HL-60 (cell line): ENCODE results near the gene PLD5.
"Not testable (repeated sequence)": the region's sequence is repeated elsewhere in the genome, so short reads cannot be mapped to it uniquely, and the experiment has no call there.

Experiments
- DNase-seq, 2 experiments: peaks; one replicate each; pipeline ENCODE4 v3.0.0-alpha.2; 2010 to 2020; ENCODE audit warnings: low read depth in 1 of 2, low spot score in 1 of 2
- H3K27ac ChIP-seq: fragments of 250-450 bp; sonication (Bioruptor Pico); replicated peaks from 2 replicates; pipeline ENCODE4 v1.5.1; 2020; ENCODE audit warnings: mild to moderate bottlenecking, moderate library complexity
- H3K27me3 ChIP-seq: fragments of 250-450 bp; sonication (Bioruptor Pico); 2 replicates; pipeline ENCODE4 v1.5.1; 2021; ENCODE audit warnings: mild to moderate bottlenecking, moderate library complexity; ENCODE audit not compliant: insufficient read depth, poor library complexity, severe bottlenecking
- H3K4me3 ChIP-seq: replicated peaks from 2 replicates; pipeline ENCODE4 v1.5.1; 2011; ENCODE audit warnings: mild to moderate bottlenecking, control low read depth, low read length; ENCODE audit not compliant: insufficient read depth
- GABPA ChIP-seq: IDR thresholded peaks from 2 replicates; pipeline ENCODE4 v1.6.1; 2012; ENCODE audit warnings: low read depth
- POLR2AphosphoS5 ChIP-seq: IDR thresholded peaks from 2 replicates; pipeline ENCODE4 v1.6.1; 2012; ENCODE audit warnings: low read depth
- REST ChIP-seq: IDR thresholded peaks from 2 replicates; pipeline ENCODE4 v1.6.1; 2012; ENCODE audit warnings: low read depth; ENCODE audit not compliant: insufficient replicate concordance
- SPI1 ChIP-seq: IDR thresholded peaks from 2 replicates; pipeline ENCODE4 v1.6.1; 2012; ENCODE audit warnings: low read depth, mild to moderate bottlenecking, borderline replicate concordance
- TF ChIP-seq, protein P1 (sequence below): IDR thresholded peaks from one replicate; pipeline ENCODE4 v1.5.1; 2011; ENCODE audit warnings: low read length, control low read depth, inconsistent platforms; ENCODE audit not compliant: insufficient read depth

The PLD5 gene

GRCh38 chr1:242401937-242402336 lies 122.6 kb downstream of the PLD5 start:
- H3K27me3 ChIP-seq: no peaks in the 10 kb centered on the region
- DNase-seq: no peak
- TF ChIP-seq, protein P1, sequence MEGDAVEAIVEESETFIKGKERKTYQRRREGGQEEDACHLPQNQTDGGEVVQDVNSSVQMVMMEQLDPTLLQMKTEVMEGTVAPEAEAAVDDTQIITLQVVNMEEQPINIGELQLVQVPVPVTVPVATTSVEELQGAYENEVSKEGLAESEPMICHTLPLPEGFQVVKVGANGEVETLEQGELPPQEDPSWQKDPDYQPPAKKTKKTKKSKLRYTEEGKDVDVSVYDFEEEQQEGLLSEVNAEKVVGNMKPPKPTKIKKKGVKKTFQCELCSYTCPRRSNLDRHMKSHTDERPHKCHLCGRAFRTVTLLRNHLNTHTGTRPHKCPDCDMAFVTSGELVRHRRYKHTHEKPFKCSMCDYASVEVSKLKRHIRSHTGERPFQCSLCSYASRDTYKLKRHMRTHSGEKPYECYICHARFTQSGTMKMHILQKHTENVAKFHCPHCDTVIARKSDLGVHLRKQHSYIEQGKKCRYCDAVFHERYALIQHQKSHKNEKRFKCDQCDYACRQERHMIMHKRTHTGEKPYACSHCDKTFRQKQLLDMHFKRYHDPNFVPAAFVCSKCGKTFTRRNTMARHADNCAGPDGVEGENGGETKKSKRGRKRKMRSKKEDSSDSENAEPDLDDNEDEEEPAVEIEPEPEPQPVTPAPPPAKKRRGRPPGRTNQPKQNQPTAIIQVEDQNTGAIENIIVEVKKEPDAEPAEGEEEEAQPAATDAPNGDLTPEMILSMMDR: no peak
- TF ChIP-seq GABPA (no peak), POLR2AphosphoS5 (no peak), REST (no peak), SPI1 (no peak)

DNA sequence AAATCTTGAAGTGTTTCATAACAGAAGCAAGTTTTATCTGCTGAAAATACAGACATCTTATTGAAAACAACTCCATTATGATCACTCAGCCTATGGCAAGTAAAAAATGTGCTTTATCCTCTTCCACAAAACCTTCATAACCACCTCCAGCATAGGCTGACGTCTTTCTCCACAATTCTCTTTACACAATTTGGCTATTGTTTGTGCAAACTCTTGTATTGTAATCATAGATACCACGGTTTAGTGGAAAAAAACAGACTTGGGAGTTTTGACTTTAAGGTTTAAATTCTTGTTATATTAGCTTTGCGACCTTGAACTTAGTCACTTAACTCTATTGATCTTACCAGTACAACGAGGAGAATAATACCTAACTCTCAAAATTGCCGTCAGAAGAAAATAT lies 126.1 kb downstream of the PLD5 start:
- Histone ChIP-seq H3K27ac (no peak overlapping the region), H3K4me3 (no peak overlapping the region), H3K27me3 (no peaks in the 10 kb centered on the region)
- no peak for DNase-seq
- TF ChIP-seq REST: no peak
- TF ChIP-seq GABPA: no peak
- TF ChIP-seq SPI1: no peak
- TF ChIP-seq POLR2AphosphoS5: no peak
- TF ChIP-seq, protein P1: no peak

More at GRCh38 chr1:242401937-242402336, 122.6 kb downstream of the PLD5 start:
- Histone ChIP-seq H3K4me3 (no peak overlapping the region), H3K27ac (no peak overlapping the region)

DNA sequence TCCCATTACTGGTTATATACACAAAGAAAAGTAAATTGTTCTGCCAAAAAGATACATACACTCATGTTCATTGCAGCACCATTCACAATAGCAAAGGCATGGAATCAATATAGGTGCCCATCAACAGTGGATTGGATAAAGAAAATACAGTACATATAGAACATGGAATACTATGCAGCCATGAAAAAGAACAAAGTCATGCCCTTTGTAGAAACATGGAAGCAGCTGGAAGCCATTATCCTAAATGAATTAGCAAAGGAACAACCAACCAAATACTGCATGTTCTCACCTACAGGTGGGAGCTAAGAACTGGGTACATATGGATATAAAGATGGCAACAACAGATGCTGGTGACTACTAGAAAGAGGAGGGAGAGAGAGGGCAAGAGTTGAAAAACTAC lies 132.6 kb downstream of the PLD5 start:
- H3K4me3 ChIP-seq: no peak overlapping the region
- no peak for DNase-seq
- no peaks in the 10 kb centered on the region for H3K27me3 ChIP-seq
- TF ChIP-seq, protein P1: no peak
- no peak for TF ChIP-seq GABPA
- no peak for TF ChIP-seq REST
- TF ChIP-seq SPI1: no peak
- no peak for TF ChIP-seq POLR2AphosphoS5
- H3K27ac ChIP-seq: no peak overlapping the region

DNA sequence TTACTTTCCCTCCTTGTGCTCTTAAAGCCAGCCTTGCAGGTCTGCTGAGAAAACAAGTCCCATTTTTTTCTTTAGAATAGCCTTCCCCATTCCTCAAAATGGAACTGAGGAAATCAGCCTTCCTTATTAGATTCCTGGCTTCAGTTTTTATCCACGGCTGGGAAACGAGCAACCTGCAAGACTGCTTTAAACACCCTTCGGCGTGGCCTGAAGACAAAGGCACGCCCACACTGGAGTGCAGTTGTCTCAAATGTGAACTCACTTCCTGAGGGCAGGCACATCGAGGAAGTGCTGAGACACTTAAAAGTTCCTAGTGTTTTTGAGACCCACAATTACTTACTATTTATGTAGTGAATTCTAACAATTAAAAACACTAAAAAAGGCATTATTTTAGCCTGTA lies 148.4 kb downstream of the PLD5 start:
- not testable (repeated sequence) for H3K27ac ChIP-seq, DNase-seq, H3K27me3 ChIP-seq, H3K4me3 ChIP-seq

DNA sequence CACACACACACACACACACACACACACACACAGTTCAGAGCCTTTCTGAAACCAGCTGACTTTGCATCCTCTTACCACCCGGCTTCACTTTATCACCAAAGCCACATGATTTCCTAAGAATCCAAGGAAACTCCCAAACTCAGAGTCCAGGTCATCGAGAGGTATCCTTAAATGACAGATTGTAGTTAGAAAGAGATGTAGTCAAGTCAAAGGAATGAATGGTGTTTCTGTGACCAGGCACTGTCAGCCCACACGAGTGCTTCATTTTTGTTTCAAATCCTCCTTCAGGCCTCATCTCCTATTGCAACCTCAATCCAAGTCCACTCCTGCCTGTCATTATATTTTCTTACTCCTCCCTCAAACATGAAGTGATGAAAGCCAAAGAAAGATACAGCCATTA lies 174.1 kb downstream of the PLD5 start:
- H3K27ac ChIP-seq, H3K4me3 ChIP-seq, DNase-seq, H3K27me3 ChIP-seq: not testable (repeated sequence)
